ENCODE results near the gene CDH23.
"Not testable (repeated sequence)": the region's sequence is repeated elsewhere in the genome, so short reads cannot be mapped to it uniquely, and the experiment has no call there.

CDH23 gene

GRCh38 chr10:71838264-71839211, 441.8 kb downstream of the CDH23 start:
- DNase-seq (ENCODE audit: low read depth) = no peak

GRCh38 chr10:71840177-71840957, 443.6 kb downstream of the CDH23 start:
- DNase-seq (ENCODE audit: low read depth) = peak; percentile 89

GRCh38 chr10:71840958-71841335, 444.2 kb downstream of the CDH23 start:
- no peak for DNase-seq (ENCODE audit: low read depth)

GRCh38 chr10:71842422-71842821, 445.7 kb downstream of the CDH23 start:
- no peak for DNase-seq (ENCODE audit: low read depth)

- no peak for DNase-seq (ENCODE audit: low read depth)
These were observed 446.4 kb downstream of the CDH23 start for GRCh38 chr10:71842856-71843686.

GRCh38 chr10:71844084-71844483, 447.4 kb downstream of the CDH23 start:
- DNase-seq (ENCODE audit: low read depth) = no peak

- DNase-seq (ENCODE audit: low read depth) = no peak
These were observed 448.0 kb downstream of the CDH23 start for GRCh38 chr10:71844695-71845094.

GRCh38 chr10:71845410-71846405, 449.0 kb downstream of the CDH23 start:
- no peak for DNase-seq (ENCODE audit: low read depth)

- no peak for DNase-seq (ENCODE audit: low read depth)
These were observed 450.1 kb downstream of the CDH23 start for GRCh38 chr10:71846816-71847215.

- no peak for DNase-seq (ENCODE audit: low read depth)
These were observed 450.7 kb downstream of the CDH23 start for GRCh38 chr10:71847418-71847817.

GRCh38 chr10:71848325-71849275, 451.9 kb downstream of the CDH23 start:
- DNase-seq (ENCODE audit: low read depth) = no peak

GRCh38 chr10:71849461-71849908, 452.8 kb downstream of the CDH23 start:
- no peak for DNase-seq (ENCODE audit: low read depth)

GRCh38 chr10:71850021-71850742, 453.5 kb downstream of the CDH23 start:
- DNase-seq (ENCODE audit: low read depth) = no peak

GRCh38 chr10:71850743-71851464, 454.2 kb downstream of the CDH23 start, which contains the start of gene PSAP:
TSS of gene PSAP (minus strand) at chr10:71851251. CDS start at chr10:71851221, 30 bp downstream.
- peak; percentile 92 for DNase-seq (ENCODE audit: low read depth)

GRCh38 chr10:71851465-71852095, 454.9 kb downstream of the CDH23 start:
- not testable (repeated sequence) for DNase-seq (ENCODE audit: low read depth)

GRCh38 chr10:71852355-71852937, 455.7 kb downstream of the CDH23 start:
- no peak for DNase-seq (ENCODE audit: low read depth)

- no peak for DNase-seq (ENCODE audit: low read depth)
These were observed 457.3 kb downstream of the CDH23 start for GRCh38 chr10:71854031-71854430.
